Retinal pigment epithelial cell (primary cell): ENCODE measurements around the gene CHST15.

Source experiments
- DNase-seq: peaks from one replicate; pipeline ENCODE4 v3.0.0-alpha.2; 2010; ENCODE audit warnings: low read depth
- H3K4me3 ChIP-seq: 2 replicates; pipeline ENCODE4 v1.5.1; 2011; ENCODE audit warnings: mild to moderate bottlenecking, low read length, control low read depth, moderate library complexity
- CTCF ChIP-seq: conservative IDR thresholded peaks from 2 replicates; pipeline ENCODE4 v1.5.1; 2011; ENCODE audit warnings: low read depth, low read length, control low read depth, inconsistent platforms

Gene CHST15

GRCh38 chr10:124032971-124033886, 60.2 kb downstream of the CHST15 start:
- no peak for TF ChIP-seq CTCF
- DNase-seq, result peak; percentile 68

GRCh38 chr10:124032087-124032935, 61.1 kb downstream of the CHST15 start:
- TF ChIP-seq CTCF, result no peak
- no peak overlapping the region for H3K4me3 ChIP-seq
- no peak for DNase-seq

More at GRCh38 chr10:124032971-124033886, 60.2 kb downstream of the CHST15 start:
- no peak overlapping the region for H3K4me3 ChIP-seq

- no peak for DNase-seq
- TF ChIP-seq CTCF, result no peak
- H3K4me3 ChIP-seq, result no peak overlapping the region
Measured at GRCh38 chr10:124030492-124031110, 62.8 kb downstream of the CHST15 start.

- no peak for DNase-seq
- H3K4me3 ChIP-seq, result no peak overlapping the region
- TF ChIP-seq CTCF, result no peak
Measured at GRCh38 chr10:124030061-124030460, 63.3 kb downstream of the CHST15 start.

- no peak for TF ChIP-seq CTCF
- no peak for DNase-seq
Measured at GRCh38 chr10:124029559-124029958, 63.8 kb downstream of the CHST15 start.

GRCh38 chr10:124028700-124029480, 64.5 kb downstream of the CHST15 start:
- H3K4me3 ChIP-seq, result no peak overlapping the region
- no peak for DNase-seq
- TF ChIP-seq CTCF, result no peak

More at GRCh38 chr10:124029559-124029958, 63.8 kb downstream of the CHST15 start:
- H3K4me3 ChIP-seq, result no peak overlapping the region
